ENCODE data around the gene PCDHGB3. TPM values are rescaled to one million over a fixed set of nuclear protein-coding genes. Genes with fewer than 3 reads are reported as not detected.

The PCDHGB3 gene
- total RNA-seq, 1 donor from 2014 or later, result 1.3 TPM

GRCh38 chr5:141388661-141389060 is 18.6 kb downstream of the PCDHGB3 start:
- intact Hi-C loops (cut with micrococcal nuclease), result no loop called here

GRCh38 chr5:141389153-141390042 is 19.4 kb downstream of the PCDHGB3 start:
- intact Hi-C loops (cut with micrococcal nuclease), result no loop called here

- intact Hi-C loops (cut with micrococcal nuclease), result no loop called here
These were observed 22.6 kb downstream of the PCDHGB3 start, which contains the start of gene PCDHGA8 for GRCh38 chr5:141392429-141393198. Gene PCDHGA8 (plus strand): TSS chr5:141392633. CDS start chr5:141392814, 181 bp downstream.

GRCh38 chr5:141393267-141393666 is 23.2 kb downstream of the PCDHGB3 start:
- intact Hi-C loops (cut with micrococcal nuclease), result no loop called here

GRCh38 chr5:141394401-141395187 is 24.6 kb downstream of the PCDHGB3 start:
- intact Hi-C loops (cut with micrococcal nuclease), result loop anchor here (5.0 kb wide), 1 partner anchor 32 kb away; the partner anchor contains the start of gene PCDHGA5

- intact Hi-C loops (cut with micrococcal nuclease), result loop anchor here (5.0 kb wide), 1 partner anchor 36 kb away; the partner anchor contains the start of gene PCDHGA5
These were observed 27.9 kb downstream of the PCDHGB3 start, which contains the start of gene PCDHGB5 for GRCh38 chr5:141397756-141398551. Gene PCDHGB5 (plus strand): TSS chr5:141397947. CDS start chr5:141398128, 181 bp downstream.

- intact Hi-C loops (cut with micrococcal nuclease), result loop anchor here (5.0 kb wide), 1 partner anchor 36 kb away; the partner anchor contains the start of gene PCDHGA5
These were observed 28.6 kb downstream of the PCDHGB3 start for GRCh38 chr5:141398608-141399007.

GRCh38 chr5:141399555-141400258 is 29.7 kb downstream of the PCDHGB3 start:
- intact Hi-C loops (cut with micrococcal nuclease), result loop anchor here (5.0 to 10.0 kb wide), 2 partner anchors 37 to 165 kb away; partner anchors contain the start of gene PCDHGA5

GRCh38 chr5:141402553-141403243 is 32.7 kb downstream of the PCDHGB3 start, which contains the start of gene PCDHGA9:
Gene PCDHGA9 (plus strand): TSS chr5:141402778. CDS start chr5:141402953, 175 bp downstream.
- intact Hi-C loops (cut with micrococcal nuclease), result loop anchor here (10.0 kb wide), 1 partner anchor 168 kb away; no protein-coding TSS in a partner anchor

- intact Hi-C loops (cut with micrococcal nuclease), result loop anchor here (10.0 kb wide), 1 partner anchor 169 kb away; no protein-coding TSS in a partner anchor
These were observed 33.3 kb downstream of the PCDHGB3 start for GRCh38 chr5:141403387-141403786.

- intact Hi-C loops (cut with micrococcal nuclease), result loop anchor here (1.0 to 10.0 kb wide), 2 partner anchors 156 to 173 kb away; no protein-coding TSS in a partner anchor
These were observed 37.9 kb downstream of the PCDHGB3 start, which contains the start of gene PCDHGB6 for GRCh38 chr5:141407790-141408505. Gene PCDHGB6 (plus strand): TSS chr5:141408021. CDS start chr5:141408203, 182 bp downstream.

GRCh38 chr5:141409598-141410306 is 39.7 kb downstream of the PCDHGB3 start:
- intact Hi-C loops (cut with micrococcal nuclease), result loop anchor here (1.0 to 10.0 kb wide), 3 partner anchors 47 to 175 kb away; partner anchors contain the start of gene PCDHGA5

GRCh38 chr5:141411575-141411974 is 41.5 kb downstream of the PCDHGB3 start:
- intact Hi-C loops (cut with micrococcal nuclease), result loop anchor here (5.0 kb wide), 1 partner anchor 49 kb away; the partner anchor contains the start of gene PCDHGA5

GRCh38 chr5:141412854-141413539 is 43.0 kb downstream of the PCDHGB3 start, which contains the start of gene PCDHGA10:
Gene PCDHGA10 (plus strand): TSS chr5:141412987. CDS start chr5:141413176, 189 bp downstream.
- intact Hi-C loops (cut with micrococcal nuclease), result loop anchor here (1.0 to 5.0 kb wide), 4 partner anchors 51 to 151 kb away; partner anchors contain the start of gene PCDHGA5

- intact Hi-C loops (cut with micrococcal nuclease), result loop anchor here (1.0 to 5.0 kb wide), 3 partner anchors 51 to 151 kb away; partner anchors contain the start of gene PCDHGA5
These were observed 43.6 kb downstream of the PCDHGB3 start for GRCh38 chr5:141413540-141414069.

All from T-helper 1 cell treated with Interleukin-12 subunit alpha and Interleukin-12 subunit beta and Interleukin-4 antibody, amounts not matched to agents 30 ng/mL and 1 ng/mL, for 36 hours (primary cell).